Measurements from ENCODE around the gene RBM33.

The RBM33 gene

GRCh38 chr7:155639958-155640520 is 4.4 kb upstream of the RBM33 start:
- H3K36me3 ChIP-seq (ENCODE audit: insufficient read depth, low read length): peaks cover 17% of the 10 kb centered on the region
- H2AFZ ChIP-seq (ENCODE audit: low read depth, low read length): no peak overlapping the region
- H3K79me2 ChIP-seq (ENCODE audit: insufficient read depth, low read length): peaks cover 18% of the 10 kb centered on the region
- no peak overlapping the region for H3K4me2 ChIP-seq (ENCODE audit: insufficient read depth, low read length)
- H3K27ac ChIP-seq (ENCODE audit: low read length): no peak overlapping the region
- H3K9me3 ChIP-seq (ENCODE audit: insufficient read depth, low read length, severe bottlenecking): no peaks in the 10 kb centered on the region
- no peak overlapping the region for H3K4me3 ChIP-seq (ENCODE audit: low read depth in 1 of 2, low read length in 2 of 2)
- no peaks in the 10 kb centered on the region for H4K20me1 ChIP-seq (ENCODE audit: insufficient read depth, low read length)
- TF ChIP-seq CTCF (IDR thresholded peaks at IDR 0.05; ENCODE audit: borderline replicate concordance, extremely low read depth, low read length, poor library complexity, severe bottlenecking): no peak
- no peak for TF ChIP-seq EZH2 (IDR thresholded peaks at IDR 0.05; ENCODE audit: borderline replicate concordance, low read depth, low read length, severe bottlenecking)
- no peaks in the 10 kb centered on the region for H3K27me3 ChIP-seq (ENCODE audit: insufficient read depth, low read length, poor library complexity)
- ATAC-seq (ENCODE audit: insufficient read depth, low read depth): no peak
- H3K4me1 ChIP-seq (ENCODE audit: insufficient read depth, low read length): peaks cover 9% of the 10 kb centered on the region
- no peak overlapping the region for H3K9ac ChIP-seq (ENCODE audit: low read depth, low read length)
- DNase-seq: no peak

GRCh38 chr7:155640629-155641028 is 3.8 kb upstream of the RBM33 start:
- no peak overlapping the region for H3K9ac ChIP-seq (ENCODE audit: low read depth, low read length)
- H2AFZ ChIP-seq (ENCODE audit: low read depth, low read length): no peak overlapping the region
- DNase-seq: no peak
- H3K27ac ChIP-seq (ENCODE audit: low read length): no peak overlapping the region
- no peaks in the 10 kb centered on the region for H3K9me3 ChIP-seq (ENCODE audit: insufficient read depth, low read length, severe bottlenecking)
- no peak for ATAC-seq (ENCODE audit: insufficient read depth, low read depth)
- H3K4me2 ChIP-seq (ENCODE audit: insufficient read depth, low read length): no peak overlapping the region
- H3K36me3 ChIP-seq (ENCODE audit: insufficient read depth, low read length): peaks cover 17% of the 10 kb centered on the region
- no peaks in the 10 kb centered on the region for H3K27me3 ChIP-seq (ENCODE audit: insufficient read depth, low read length, poor library complexity)
- peaks cover 24% of the 10 kb centered on the region for H3K79me2 ChIP-seq (ENCODE audit: insufficient read depth, low read length)
- H3K4me1 ChIP-seq (ENCODE audit: insufficient read depth, low read length): peaks cover 10% of the 10 kb centered on the region
- 0 out of 2 replicates have a peak, but pooled peaks cover 1% of the 10 kb centered on the region for H4K20me1 ChIP-seq (ENCODE audit: insufficient read depth, low read length)
- no peak for TF ChIP-seq CTCF (IDR thresholded peaks at IDR 0.05; ENCODE audit: borderline replicate concordance, extremely low read depth, low read length, poor library complexity, severe bottlenecking)
- no peak for TF ChIP-seq EZH2 (IDR thresholded peaks at IDR 0.05; ENCODE audit: borderline replicate concordance, low read depth, low read length, severe bottlenecking)
- H3K4me3 ChIP-seq (ENCODE audit: low read depth in 1 of 2, low read length in 2 of 2): no peak overlapping the region

GRCh38 chr7:155643804-155644177 is 670 bp upstream of the RBM33 start:
- Histone ChIP-seq H3K4me1 (ENCODE audit: insufficient read depth, low read length) (peaks cover 31% of the 10 kb centered on the region), H3K27ac (ENCODE audit: low read length) (peak overlapping the region; percentile 97), H3K9me3 (ENCODE audit: insufficient read depth, low read length, severe bottlenecking) (peaks cover 7% of the 10 kb centered on the region), H2AFZ (ENCODE audit: low read depth, low read length) (peak overlapping the region; percentile 99), H3K4me3 (ENCODE audit: low read depth in 1 of 2, low read length in 2 of 2) (peak overlapping the region; percentile 77 to 95), H3K27me3 (ENCODE audit: insufficient read depth, low read length, poor library complexity) (no peaks in the 10 kb centered on the region), H3K4me2 (ENCODE audit: insufficient read depth, low read length) (peak overlapping the region; percentile 76), H4K20me1 (ENCODE audit: insufficient read depth, low read length) (peaks cover 23% of the 10 kb centered on the region; the same call in 1 of the 2 replicates), H3K36me3 (ENCODE audit: insufficient read depth, low read length) (peaks cover 44% of the 10 kb centered on the region), H3K79me2 (ENCODE audit: insufficient read depth, low read length) (peaks cover 56% of the 10 kb centered on the region), H3K9ac (ENCODE audit: low read depth, low read length) (peak overlapping the region; percentile 85)
- DNase-seq (no peak), ATAC-seq (ENCODE audit: insufficient read depth, low read depth) (peak; percentile 18; the same call in 2 of the 3 replicates)
- no peak for TF ChIP-seq EZH2 (IDR thresholded peaks at IDR 0.05; ENCODE audit: borderline replicate concordance, low read depth, low read length, severe bottlenecking)
- no peak for TF ChIP-seq CTCF (IDR thresholded peaks at IDR 0.05; ENCODE audit: borderline replicate concordance, extremely low read depth, low read length, poor library complexity, severe bottlenecking)
